ENCODE measurements around the gene FDPS. TPM values are rescaled to one million over a fixed set of nuclear protein-coding genes. Genes with fewer than 3 reads are reported as not detected.

Gene FDPS
- total and polyA plus RNA-seq, 11 donors, result 63.7 to 120 (median 77.6) TPM

DNA sequence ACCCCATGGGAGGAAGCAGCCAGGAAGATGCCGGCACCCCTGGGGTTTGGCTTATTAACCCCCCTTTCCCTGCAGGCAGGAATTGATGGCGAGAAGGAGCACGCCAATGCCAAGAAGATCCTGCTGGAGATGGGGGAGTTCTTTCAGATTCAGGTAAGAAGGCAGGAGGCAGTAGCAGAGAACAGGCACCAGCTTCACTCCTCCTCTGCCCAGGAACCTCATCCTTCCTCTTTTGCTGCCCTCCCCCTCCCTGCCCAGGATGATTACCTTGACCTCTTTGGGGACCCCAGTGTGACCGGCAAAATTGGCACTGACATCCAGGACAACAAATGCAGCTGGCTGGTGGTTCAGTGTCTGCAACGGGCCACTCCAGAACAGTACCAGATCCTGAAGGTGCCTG is 10.9 kb downstream of the FDPS start:
- Histone ChIP-seq H3K27ac (no peak overlapping the region), H3K36me3 (peaks cover 0 to 46% (median 28%) of the 10 kb centered on the region in 9 donors), H3K27me3 (no peaks in the 10 kb centered on the region), H3K4me1 (peaks cover 3 to 34% (median 25%) of the 10 kb centered on the region in 12 donors), H3K9me3 (no peaks in the 10 kb centered on the region), H3K4me3 (no peak overlapping the region)
- TF ChIP-seq, protein P1, sequence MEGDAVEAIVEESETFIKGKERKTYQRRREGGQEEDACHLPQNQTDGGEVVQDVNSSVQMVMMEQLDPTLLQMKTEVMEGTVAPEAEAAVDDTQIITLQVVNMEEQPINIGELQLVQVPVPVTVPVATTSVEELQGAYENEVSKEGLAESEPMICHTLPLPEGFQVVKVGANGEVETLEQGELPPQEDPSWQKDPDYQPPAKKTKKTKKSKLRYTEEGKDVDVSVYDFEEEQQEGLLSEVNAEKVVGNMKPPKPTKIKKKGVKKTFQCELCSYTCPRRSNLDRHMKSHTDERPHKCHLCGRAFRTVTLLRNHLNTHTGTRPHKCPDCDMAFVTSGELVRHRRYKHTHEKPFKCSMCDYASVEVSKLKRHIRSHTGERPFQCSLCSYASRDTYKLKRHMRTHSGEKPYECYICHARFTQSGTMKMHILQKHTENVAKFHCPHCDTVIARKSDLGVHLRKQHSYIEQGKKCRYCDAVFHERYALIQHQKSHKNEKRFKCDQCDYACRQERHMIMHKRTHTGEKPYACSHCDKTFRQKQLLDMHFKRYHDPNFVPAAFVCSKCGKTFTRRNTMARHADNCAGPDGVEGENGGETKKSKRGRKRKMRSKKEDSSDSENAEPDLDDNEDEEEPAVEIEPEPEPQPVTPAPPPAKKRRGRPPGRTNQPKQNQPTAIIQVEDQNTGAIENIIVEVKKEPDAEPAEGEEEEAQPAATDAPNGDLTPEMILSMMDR (IDR thresholded peaks at IDR 0.05), result no peak
- no peak for TF ChIP-seq POLR2A (IDR thresholded peaks at IDR 0.05)
- WGBS, 4 donors, result 77 to 83% (median 81%) methylated on average over 3 to 5 of the region's 5 CpGs
- ATAC-seq (no peak), DNase-seq (no peak)
- intact Hi-C loops (cut with DNase I), result no loop called here

DNA sequence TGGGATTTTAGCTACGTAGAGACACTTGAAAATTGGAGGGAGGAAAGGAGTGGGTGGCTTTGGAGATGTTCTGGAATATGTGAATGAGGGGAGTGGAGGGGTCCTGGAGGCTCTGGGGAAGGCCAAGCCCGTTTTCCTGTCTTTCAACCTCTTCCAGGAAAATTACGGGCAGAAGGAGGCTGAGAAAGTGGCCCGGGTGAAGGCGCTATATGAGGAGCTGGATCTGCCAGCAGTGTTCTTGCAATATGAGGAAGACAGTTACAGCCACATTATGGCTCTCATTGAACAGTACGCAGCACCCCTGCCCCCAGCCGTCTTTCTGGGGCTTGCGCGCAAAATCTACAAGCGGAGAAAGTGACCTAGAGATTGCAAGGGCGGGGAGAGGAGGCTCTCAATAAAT is 11.6 kb downstream of the FDPS start:
- Histone ChIP-seq H3K27me3 (no peaks in the 10 kb centered on the region), H3K36me3 (peaks cover 0 to 39% (median 21%) of the 10 kb centered on the region in 9 donors), H3K27ac (peak overlapping the region; percentile 64 to 99 (median 95)), H3K9me3 (no peaks in the 10 kb centered on the region), H3K4me1 (peaks cover 3 to 41% (median 27%) of the 10 kb centered on the region in 12 donors), H3K4me3 (peak overlapping the region; percentile 32 to 93 (median 78))
- 27 to 43% (median 38%) methylated on average over 11 of the region's 11 CpGs for WGBS, 4 donors
- DNase-seq, result no peak
- TF ChIP-seq, protein P1 (IDR thresholded peaks at IDR 0.05), result no peak
- no peak for TF ChIP-seq POLR2A (IDR thresholded peaks at IDR 0.05)
- ATAC-seq, result no peak
- intact Hi-C loops (cut with DNase I), result loop anchor here in 8 of 10 donors (2.0 to 10.0 kb wide), 7 partner anchors 43 to 272 kb away; partner anchors contain the start of genes HCN3 (in 6 of the 8), ASH1L (in 2 of the 8), MTX1 (in 1 of the 8) and THBS3 (in 1 of the 8)

DNA sequence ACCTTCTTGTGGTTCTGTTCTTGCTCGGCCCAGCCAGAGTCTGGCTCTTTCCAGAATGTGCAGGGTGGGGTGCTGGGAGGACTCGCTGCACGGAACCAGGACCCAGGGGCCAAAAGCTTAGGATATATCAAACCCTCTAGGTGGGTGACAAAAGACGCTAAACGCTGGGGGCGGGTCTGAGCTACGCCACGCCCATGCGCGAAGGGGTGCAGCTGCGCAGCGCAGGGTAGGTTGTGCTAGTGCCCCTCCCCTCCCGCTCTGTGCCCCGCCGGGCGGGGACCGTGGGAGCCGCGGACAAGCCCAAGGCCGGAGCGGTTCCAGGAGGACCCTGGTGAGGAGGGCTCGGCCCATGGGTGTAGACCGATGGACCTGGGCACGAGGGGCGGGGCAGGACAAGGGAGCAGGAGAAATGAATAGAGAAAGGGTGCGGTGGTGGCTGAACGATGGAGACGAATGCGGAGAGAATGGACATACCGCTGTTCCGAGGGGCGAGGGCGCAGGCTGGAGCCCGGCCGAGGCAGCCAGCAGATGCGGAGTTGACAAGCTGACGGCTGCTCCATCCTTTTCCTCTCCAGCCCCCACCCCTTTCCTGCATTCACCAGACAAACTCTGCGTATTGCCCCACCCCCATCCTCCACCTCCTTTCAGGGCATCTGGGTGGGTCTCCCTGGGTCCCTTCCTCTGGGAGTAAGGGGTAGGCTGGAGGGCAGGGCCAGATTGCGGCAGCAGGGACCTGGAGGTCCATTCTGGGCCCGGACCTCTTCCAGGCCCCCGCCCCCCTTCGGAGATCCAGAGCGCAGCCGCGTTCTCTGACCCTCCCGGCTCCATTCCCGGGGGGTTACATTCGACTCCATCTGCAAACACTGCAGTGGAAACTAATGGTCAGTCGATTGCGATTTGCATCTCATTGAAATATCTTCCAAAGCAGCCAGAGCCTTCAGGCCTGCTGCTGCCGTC is 12.3 kb downstream of the FDPS start, which contains the start of gene RUSC1:
Gene RUSC1, plus strand, starts transcription at position 234 of the 957 bp plus-strand sequence. CDS start 880 bp downstream, outside the sequence.
- DNase-seq, result peak; percentile 86 to 91 (median 88)
- no peaks in the 10 kb centered on the region for H3K9me3 ChIP-seq
- peak within 1 kb of the TSS; percentile 32 to 93 (median 78) for H3K4me3 ChIP-seq
- TF ChIP-seq, protein P1 (IDR thresholded peaks at IDR 0.05), result peak in 1 of 12 donors; percentile 19
- peak in 1 of 2 donors; percentile 53 for TF ChIP-seq POLR2A (IDR thresholded peaks at IDR 0.05)
- H3K27me3 ChIP-seq, result no peaks in the 10 kb centered on the region
- peak; percentile 39 to 52 (median 46) for ATAC-seq
- peaks cover 6 to 48% (median 31%) of the 10 kb centered on the region in 12 donors for H3K4me1 ChIP-seq
- WGBS, 4 donors, result 7 to 18% (median 11%) methylated on average over 41 to 51 of the region's 51 CpGs
- peak within 1 kb of the TSS; percentile 64 to 99 (median 95) for H3K27ac ChIP-seq
- H3K36me3 ChIP-seq, result peaks cover 0 to 34% (median 15%) of the 10 kb centered on the region in 9 donors
- intact Hi-C loops (cut with DNase I), result loop anchor here in 8 of 10 donors (2.0 to 10.0 kb wide), 7 partner anchors 44 to 271 kb away; partner anchors contain the start of genes HCN3 (in 6 of the 8), ASH1L (in 2 of the 8), MTX1 (in 1 of the 8) and THBS3 (in 1 of the 8)

Measured in heart left ventricle (tissue), 16 donors.